Keratinocyte (primary cell): ENCODE measurements around the gene HLF. TPM values are rescaled to one million over a fixed set of nuclear protein-coding genes. Genes with fewer than 3 reads are reported as not detected.

ENCODE experiments used
- DNase-seq: peaks from one replicate; pipeline ENCODE4 v3.0.0-alpha.2; 2011; ENCODE audit warnings: low read depth, missing footprints, low spot score
- FAIRE-seq: peaks from 2 replicates; lab custom pipeline; 2011; peaks lifted over from hg19 to GRCh38; lab: Jason Lieb, UNC
- H2AFZ ChIP-seq: 2 replicates; pipeline ENCODE4 v1.6.0; 2012; ENCODE audit warnings: low read length, control low read depth, inconsistent platforms; ENCODE audit not compliant: control insufficient read depth
- H3K27ac ChIP-seq: 2 replicates; pipeline ENCODE4 v1.5.1; 2011; ENCODE audit warnings: low read length; ENCODE audit not compliant: control insufficient read depth, insufficient read depth
- H3K27me3 ChIP-seq: 3 replicates; pipeline ENCODE4 v1.6.0; 2011; ENCODE audit warnings: low read length; ENCODE audit not compliant: control insufficient read depth, insufficient read depth; ENCODE audit errors: extremely low read depth
- H3K36me3 ChIP-seq, 2 experiments: 2 replicates in 1 of 2; 3 replicates in 1 of 2; pipeline ENCODE4 v1.5.1; 2011; ENCODE audit warnings: low read length in 2 of 2, mild to moderate bottlenecking in 1 of 2; ENCODE audit not compliant: control insufficient read depth in 2 of 2, insufficient read depth in 2 of 2; ENCODE audit errors: extremely low read depth in 1 of 2
- H3K4me1 ChIP-seq: 3 replicates; pipeline ENCODE4 v1.5.1; 2011; ENCODE audit warnings: low read length; ENCODE audit not compliant: control insufficient read depth, insufficient read depth; ENCODE audit errors: extremely low read depth
- H3K4me2 ChIP-seq: 3 replicates; pipeline ENCODE4 v1.6.0; 2011; ENCODE audit warnings: low read depth, low read length; ENCODE audit not compliant: control insufficient read depth, insufficient read depth; ENCODE audit errors: extremely low read depth
- H3K4me3 ChIP-seq, 3 experiments: fragments of 200-600 bp in 1 of 3; sonication (generic) in 1 of 3; 2 replicates in 2 of 3; 3 replicates in 1 of 3; pipeline ENCODE4 v1.5.1; 2011 to 2016; ENCODE audit warnings: low read length in 3 of 3, mild to moderate bottlenecking in 3 of 3, control low read depth in 2 of 3, inconsistent platforms in 1 of 3, low read depth in 1 of 3, mixed read lengths in 1 of 3, mixed run types in 1 of 3, moderate library complexity in 1 of 3; ENCODE audit not compliant: control insufficient read depth in 2 of 3, insufficient read depth in 2 of 3; ENCODE audit errors: extremely low read depth in 1 of 3
- H3K79me2 ChIP-seq: 2 replicates; pipeline ENCODE4 v1.6.0; 2012; ENCODE audit warnings: low read length; ENCODE audit not compliant: control insufficient read depth, insufficient read depth
- H3K9ac ChIP-seq: 3 replicates; pipeline ENCODE4 v1.6.0; 2011; ENCODE audit warnings: low read length; ENCODE audit not compliant: control insufficient read depth, insufficient read depth; ENCODE audit errors: extremely low read depth
- H3K9me1 ChIP-seq: 3 replicates; pipeline ENCODE4 v1.6.0; 2011; ENCODE audit warnings: low read length; ENCODE audit not compliant: control insufficient read depth, insufficient read depth; ENCODE audit errors: extremely low read depth
- H3K9me3 ChIP-seq: 2 replicates; pipeline ENCODE4 v1.5.1; 2012; ENCODE audit warnings: low read depth, low read length; ENCODE audit not compliant: control insufficient read depth
- H4K20me1 ChIP-seq: 3 replicates; pipeline ENCODE4 v1.6.0; 2011; ENCODE audit warnings: low read length; ENCODE audit not compliant: control insufficient read depth, insufficient read depth; ENCODE audit errors: extremely low read depth
- EZH2 ChIP-seq: IDR thresholded peaks from one replicate; pipeline ENCODE4 v1.6.1; 2012; ENCODE audit warnings: inconsistent platforms, mild to moderate bottlenecking, low read length, moderate library complexity
- dilution Hi-C: fragments of 300-500 bp; cut with MboI; formaldehyde crosslinking; loops from one replicate; pipeline ENCODE4 v1.7.0; 2020; ENCODE audit warnings: low sequenced_read_pairs; ENCODE audit not compliant: extremely low pct_ligation_motif_present
- polyA plus RNA-seq, 5 experiments: library from polyadenylated mRNA; depleted of rRNA in 3 of 5; stranded (reverse) in 3 of 5; stranded (forward) in 1 of 5; unstranded in 1 of 5; fragments of >200 nt; gene quantifications; 1 replicate in 1 of 5; 2 replicates in 3 of 5; 3 replicates in 1 of 5; pipeline versions ENCODE4 v1.2.1 to v1.2.3, GENCODE V29; 2011 to 2012; ENCODE audit warnings: missing spikeins in 2 of 5, low read depth in 1 of 5, low replicate concordance in 1 of 5
- TF ChIP-seq, protein P1 (sequence below), 3 experiments: IDR thresholded peaks in 1 of 3; conservative IDR thresholded peaks in 1 of 3; optimal IDR thresholded peaks in 1 of 3; 2 replicates in 2 of 3; 3 replicates in 1 of 3; pipeline versions ENCODE3 to v1.5.1; 2011; ENCODE audit warnings: low read length in 3 of 3, mild to moderate bottlenecking in 3 of 3, moderate library complexity in 2 of 3, control low read depth in 1 of 3, inconsistent platforms in 1 of 3; ENCODE audit not compliant: insufficient read depth in 2 of 3; ENCODE audit errors: extremely low read depth in 1 of 3

HLF gene
- polyA plus RNA-seq, 1 donor (not counting 4 experiments of a cell fraction or from before 2014, with no cell fraction given) = 0.21 TPM

DNA sequence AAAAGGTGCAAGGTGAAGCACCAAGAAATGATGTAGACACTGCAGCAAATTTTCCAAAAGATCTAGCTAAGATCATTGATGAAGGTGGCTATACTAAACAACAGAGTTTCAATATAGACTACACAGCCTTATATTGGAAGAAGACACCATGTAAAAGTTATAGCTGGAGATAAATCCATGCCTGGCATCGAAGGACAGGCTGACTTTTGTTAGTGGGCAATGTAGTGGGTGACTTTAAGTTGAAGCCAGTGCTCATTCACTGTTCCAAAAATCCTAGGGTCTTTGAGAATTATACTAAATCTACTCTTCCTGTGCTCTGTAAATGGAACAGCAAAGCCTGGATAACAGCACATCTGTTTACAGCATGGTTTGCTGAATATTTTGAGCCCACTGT is 26.4 kb downstream of the HLF start:
- Histone ChIP-seq H3K4me3 (no peak overlapping the region), H3K9me3 (no peaks in the 10 kb centered on the region), H3K4me1 (no peaks in the 10 kb centered on the region), H3K9ac (no peak overlapping the region), H3K27ac (no peak overlapping the region), H3K4me2 (no peak overlapping the region), H3K9me1 (no peaks in the 10 kb centered on the region), H3K36me3 (no peaks in the 10 kb centered on the region), H3K27me3 (no peaks in the 10 kb centered on the region), H2AFZ (no peak overlapping the region), H4K20me1 (no peaks in the 10 kb centered on the region), H3K79me2 (no peaks in the 10 kb centered on the region)
- FAIRE-seq (no peak), DNase-seq (no peak)
- no peak for TF ChIP-seq EZH2
- TF ChIP-seq, protein P1, sequence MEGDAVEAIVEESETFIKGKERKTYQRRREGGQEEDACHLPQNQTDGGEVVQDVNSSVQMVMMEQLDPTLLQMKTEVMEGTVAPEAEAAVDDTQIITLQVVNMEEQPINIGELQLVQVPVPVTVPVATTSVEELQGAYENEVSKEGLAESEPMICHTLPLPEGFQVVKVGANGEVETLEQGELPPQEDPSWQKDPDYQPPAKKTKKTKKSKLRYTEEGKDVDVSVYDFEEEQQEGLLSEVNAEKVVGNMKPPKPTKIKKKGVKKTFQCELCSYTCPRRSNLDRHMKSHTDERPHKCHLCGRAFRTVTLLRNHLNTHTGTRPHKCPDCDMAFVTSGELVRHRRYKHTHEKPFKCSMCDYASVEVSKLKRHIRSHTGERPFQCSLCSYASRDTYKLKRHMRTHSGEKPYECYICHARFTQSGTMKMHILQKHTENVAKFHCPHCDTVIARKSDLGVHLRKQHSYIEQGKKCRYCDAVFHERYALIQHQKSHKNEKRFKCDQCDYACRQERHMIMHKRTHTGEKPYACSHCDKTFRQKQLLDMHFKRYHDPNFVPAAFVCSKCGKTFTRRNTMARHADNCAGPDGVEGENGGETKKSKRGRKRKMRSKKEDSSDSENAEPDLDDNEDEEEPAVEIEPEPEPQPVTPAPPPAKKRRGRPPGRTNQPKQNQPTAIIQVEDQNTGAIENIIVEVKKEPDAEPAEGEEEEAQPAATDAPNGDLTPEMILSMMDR (optimal IDR thresholded peaks at IDR 0.05 in 1 of 3, IDR thresholded peaks at IDR 0.05 in 1 of 3, conservative IDR thresholded peaks at IDR 0.05 in 1 of 3; ENCODE audit: extremely low read depth in 1 of 3, insufficient read depth in 2 of 3, low read length in 3 of 3) = no peak
- dilution Hi-C loops = no loop called here

DNA sequence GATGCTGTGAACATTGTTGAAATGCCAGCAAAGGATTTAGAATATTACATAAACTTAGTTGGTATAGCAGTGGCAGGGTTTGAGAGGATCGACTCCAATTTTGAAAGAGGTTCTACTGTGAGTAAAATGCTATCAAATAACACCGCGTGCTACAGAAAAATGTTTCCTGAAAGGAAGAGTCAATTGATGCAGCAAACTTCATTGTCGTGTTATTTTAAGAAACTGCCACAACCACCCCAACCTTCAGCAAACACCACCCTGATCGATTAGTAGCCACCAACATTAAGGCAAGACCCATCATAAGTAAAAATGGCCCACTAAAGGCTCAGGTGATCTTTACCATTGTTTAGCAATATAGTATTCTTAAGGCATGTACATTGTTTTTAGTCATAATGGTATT is 27.3 kb downstream of the HLF start:
- H2AFZ ChIP-seq = no peak overlapping the region
- no peaks in the 10 kb centered on the region for H3K9me1 ChIP-seq
- no peaks in the 10 kb centered on the region for H3K9me3 ChIP-seq
- no peak for DNase-seq
- no peaks in the 10 kb centered on the region for H3K36me3 ChIP-seq
- no peaks in the 10 kb centered on the region for H3K4me1 ChIP-seq
- dilution Hi-C loops = no loop called here
- H3K4me2 ChIP-seq = no peak overlapping the region
- TF ChIP-seq, protein P1 (optimal IDR thresholded peaks at IDR 0.05 in 1 of 3, IDR thresholded peaks at IDR 0.05 in 1 of 3, conservative IDR thresholded peaks at IDR 0.05 in 1 of 3; ENCODE audit: extremely low read depth in 1 of 3, insufficient read depth in 2 of 3, low read length in 3 of 3) = no peak
- no peak for TF ChIP-seq EZH2
- no peaks in the 10 kb centered on the region for H4K20me1 ChIP-seq
- H3K79me2 ChIP-seq = no peaks in the 10 kb centered on the region
- no peak overlapping the region for H3K4me3 ChIP-seq
- H3K27ac ChIP-seq = no peak overlapping the region
- no peak overlapping the region for H3K9ac ChIP-seq
- FAIRE-seq = no peak
- H3K27me3 ChIP-seq = no peaks in the 10 kb centered on the region
